Measurements from ENCODE around the gene KRTAP10-8.

KRTAP10-8 gene

GRCh38 chr21:44601596-44602462, 10.1 kb upstream of the KRTAP10-8 start:
- TF ChIP-seq GATA2 (IDR thresholded peaks at IDR 0.05; ENCODE audit: low read depth, low read length): no peak
- TF ChIP-seq GATA3 (IDR thresholded peaks at IDR 0.05; ENCODE audit: low read depth, low read length): no peak

DNA sequence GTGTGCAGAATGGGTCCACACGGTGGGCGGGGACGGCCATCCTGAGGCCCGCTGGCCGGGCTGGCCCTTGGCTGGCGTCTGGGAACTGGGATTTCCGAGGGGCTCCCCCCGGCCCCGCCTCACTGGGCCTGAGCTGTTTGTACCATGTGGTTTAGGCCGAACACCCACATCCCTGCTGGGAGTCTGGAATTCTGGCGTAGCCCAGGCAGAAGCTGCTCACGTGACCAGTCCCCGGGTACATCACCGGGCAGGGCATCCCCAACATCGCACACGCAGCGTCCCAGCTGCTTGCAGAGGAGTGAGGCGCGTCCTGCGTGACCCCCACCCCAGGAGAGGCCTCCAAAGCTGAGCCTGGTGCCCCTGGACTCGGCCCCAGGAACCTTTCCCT, 9.4 kb upstream of the KRTAP10-8 start:
- TF ChIP-seq GATA2 (IDR thresholded peaks at IDR 0.05; ENCODE audit: low read depth, low read length) (no peak), GATA3 (IDR thresholded peaks at IDR 0.05; ENCODE audit: low read depth, low read length) (no peak)

DNA sequence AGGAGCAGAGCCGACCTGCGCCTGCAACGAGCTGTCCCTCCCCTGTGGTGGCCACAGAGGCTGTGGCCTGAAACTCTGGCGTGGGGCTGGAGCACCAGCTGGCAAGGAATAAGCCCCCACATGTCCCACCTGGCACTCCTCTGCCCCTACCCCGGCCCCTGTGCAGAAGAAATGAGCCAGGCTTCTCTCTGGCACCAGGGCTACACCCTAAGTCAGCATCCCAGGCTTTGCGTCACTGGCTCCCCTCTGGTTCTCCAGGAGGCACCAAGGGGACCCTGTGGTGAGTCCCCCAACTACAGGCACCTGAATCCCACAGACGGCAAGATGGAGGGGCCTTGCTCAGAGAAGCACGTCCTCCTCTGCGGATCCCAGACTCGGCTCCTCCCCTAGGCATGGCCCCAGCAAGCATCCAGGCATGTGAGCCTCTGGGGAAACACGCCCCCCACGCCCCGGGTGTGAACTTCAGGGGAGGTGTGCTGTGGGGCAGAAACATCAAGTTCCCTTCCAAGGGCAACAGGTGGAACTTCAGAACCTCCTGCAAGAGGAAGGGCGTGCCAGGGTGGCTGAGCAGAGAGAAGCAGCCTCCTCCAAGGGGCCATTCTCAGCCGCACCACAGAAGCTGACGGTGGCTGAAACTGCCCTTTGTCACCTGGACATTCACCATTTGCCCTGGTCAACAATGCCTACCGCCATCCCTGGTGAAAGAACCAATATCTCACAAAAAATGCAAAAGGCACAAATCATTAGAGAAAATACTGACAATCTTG, 8.6 kb upstream of the KRTAP10-8 start:
- TF ChIP-seq GATA3 (IDR thresholded peaks at IDR 0.05; ENCODE audit: low read depth, low read length) (no peak), GATA2 (IDR thresholded peaks at IDR 0.05; ENCODE audit: low read depth, low read length) (no peak)

GRCh38 chr21:44603911-44604310, 8.0 kb upstream of the KRTAP10-8 start:
- TF ChIP-seq GATA3 (IDR thresholded peaks at IDR 0.05; ENCODE audit: low read depth, low read length) (no peak), GATA2 (IDR thresholded peaks at IDR 0.05; ENCODE audit: low read depth, low read length) (no peak)

DNA sequence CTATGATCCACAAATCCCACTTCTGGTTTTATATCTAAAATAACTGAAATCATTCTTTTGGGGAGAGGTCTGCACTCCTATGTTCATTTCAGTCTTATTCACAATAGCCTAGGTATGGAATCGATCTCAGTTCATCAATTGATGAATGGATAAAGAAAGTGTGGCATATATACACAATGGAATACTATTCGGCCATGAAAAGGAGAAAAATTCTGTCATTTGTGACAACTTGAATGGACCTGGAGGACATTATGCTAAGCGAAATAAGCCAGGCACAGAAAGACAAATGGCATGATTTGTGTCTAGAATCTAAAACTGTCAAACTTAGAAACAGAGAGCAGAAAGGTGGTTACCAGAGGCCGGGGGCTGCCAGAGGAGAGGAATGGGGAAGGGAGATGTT, 5.4 kb upstream of the KRTAP10-8 start:
- TF ChIP-seq GATA2 (IDR thresholded peaks at IDR 0.05; ENCODE audit: low read depth, low read length): no peak
- no peak for TF ChIP-seq GATA3 (IDR thresholded peaks at IDR 0.05; ENCODE audit: low read depth, low read length)

- TF ChIP-seq GATA2 (IDR thresholded peaks at IDR 0.05; ENCODE audit: low read depth, low read length) (no peak), GATA3 (IDR thresholded peaks at IDR 0.05; ENCODE audit: low read depth, low read length) (no peak)
These were observed 2.7 kb upstream of the KRTAP10-8 start for GRCh38 chr21:44609193-44609592.

DNA sequence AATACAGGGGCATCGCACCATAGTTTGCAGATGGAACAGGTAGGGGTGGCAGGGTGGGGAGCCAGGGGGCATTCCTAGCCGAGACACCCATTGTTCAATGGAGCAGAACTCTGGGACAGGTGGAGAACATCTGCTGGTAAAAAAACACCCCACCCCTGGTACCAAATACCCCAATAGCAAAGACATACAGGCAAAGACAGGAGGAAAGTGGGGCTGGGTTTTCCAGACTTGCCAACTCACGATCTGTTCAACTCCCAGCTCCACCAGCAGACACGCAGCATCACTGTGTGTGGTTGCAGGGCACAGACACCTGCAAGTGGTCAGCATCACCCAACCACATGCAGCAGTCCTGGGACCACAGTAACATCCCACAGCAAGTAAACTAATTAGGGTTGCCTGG, 328 bp upstream of the KRTAP10-8 start:
- TF ChIP-seq GATA3 (IDR thresholded peaks at IDR 0.05; ENCODE audit: low read depth, low read length) (no peak), GATA2 (IDR thresholded peaks at IDR 0.05; ENCODE audit: low read depth, low read length) (no peak)

DNA sequence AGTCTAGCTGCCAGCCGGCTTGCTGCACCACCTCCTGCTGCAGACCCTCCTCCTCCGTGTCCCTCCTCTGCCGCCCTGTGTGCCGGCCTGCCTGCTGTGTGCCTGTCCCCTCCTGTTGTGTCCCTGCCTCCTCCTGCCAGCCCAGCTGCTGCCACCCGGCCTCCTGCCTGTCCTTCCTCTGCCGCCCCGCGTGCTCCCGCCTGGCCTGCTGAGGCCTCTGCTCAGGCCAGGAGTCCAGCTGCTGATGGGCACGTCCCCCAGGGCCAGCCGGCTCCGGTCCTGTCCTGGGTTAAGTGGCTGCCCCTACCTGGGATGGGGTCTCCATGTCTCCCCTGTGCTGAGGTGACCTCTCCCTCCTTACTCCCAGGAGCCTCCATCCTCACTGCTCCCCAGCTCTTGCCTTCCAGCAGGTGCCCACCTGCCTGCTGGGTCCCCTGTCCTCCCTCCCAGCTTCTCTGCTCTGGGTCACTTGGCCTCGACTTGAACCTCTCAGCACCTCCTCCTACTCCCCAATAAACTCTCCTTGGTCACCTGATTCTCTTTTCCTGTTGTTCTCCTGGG, 870 bp downstream of the KRTAP10-8 start:
- TF ChIP-seq GATA2 (IDR thresholded peaks at IDR 0.05; ENCODE audit: low read depth, low read length) (no peak), GATA3 (IDR thresholded peaks at IDR 0.05; ENCODE audit: low read depth, low read length) (no peak)

DNA sequence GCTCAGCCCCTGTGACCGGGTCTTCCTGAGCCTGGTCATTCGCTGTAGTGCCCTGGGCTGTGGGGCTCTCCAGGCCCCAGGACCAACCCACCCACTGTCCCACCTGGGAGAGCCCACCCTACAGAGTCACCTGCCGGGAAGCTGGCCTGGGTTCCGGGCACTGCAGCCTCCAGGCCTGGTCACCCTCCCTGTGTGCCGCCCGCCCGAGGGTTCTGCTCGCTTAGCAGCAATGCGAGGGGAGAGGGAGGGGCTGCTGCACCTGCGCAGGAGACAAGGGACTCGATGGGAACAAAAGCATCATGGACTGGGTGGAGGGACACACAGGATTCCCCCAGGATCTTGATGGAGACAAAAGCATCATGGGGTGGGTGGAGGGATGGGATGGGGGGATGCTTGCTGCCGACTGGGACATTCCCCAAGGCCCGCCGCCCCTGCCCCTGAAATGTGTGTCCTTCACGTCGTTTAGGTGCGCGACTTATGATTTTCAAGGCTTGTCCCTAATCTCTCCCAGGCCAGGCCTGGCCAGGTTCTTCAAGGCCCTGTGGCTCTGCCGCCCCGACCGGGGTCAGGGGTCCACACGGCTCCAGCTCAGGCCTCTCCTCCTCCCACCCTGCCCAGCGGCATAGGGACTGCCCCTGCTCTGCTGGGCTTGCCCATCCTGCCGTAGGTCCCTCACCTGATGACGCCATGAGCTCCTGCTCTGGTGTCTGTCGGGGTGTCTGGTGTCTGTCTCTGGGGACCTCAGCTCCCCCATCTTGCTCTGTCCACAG, 1.7 kb downstream of the KRTAP10-8 start:
- TF ChIP-seq GATA3 (IDR thresholded peaks at IDR 0.05; ENCODE audit: low read depth, low read length) (no peak), GATA2 (IDR thresholded peaks at IDR 0.05; ENCODE audit: low read depth, low read length) (no peak)

DNA sequence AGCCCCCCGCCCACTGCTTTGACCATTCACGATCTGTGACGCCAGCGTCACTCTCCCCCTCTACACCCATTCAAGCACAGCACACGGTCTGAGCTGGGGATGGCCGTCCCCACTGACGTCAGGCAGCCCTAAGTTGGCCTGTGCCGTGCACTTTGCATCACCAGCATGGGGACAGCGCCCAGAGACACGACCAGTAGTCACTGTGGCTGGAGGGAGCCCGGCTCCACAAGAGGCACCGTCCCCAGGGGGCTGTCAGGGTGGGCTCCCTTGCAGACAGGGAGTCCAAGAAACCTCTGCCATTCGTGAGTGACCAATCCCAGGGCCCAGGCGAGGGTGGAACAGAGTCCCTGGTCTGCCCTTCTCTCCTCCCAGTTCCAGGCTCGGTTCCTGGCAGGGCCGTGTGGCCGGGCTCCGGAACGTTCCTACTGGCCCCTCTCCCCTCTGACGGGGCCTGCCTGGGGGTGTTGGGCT, 2.3 kb downstream of the KRTAP10-8 start:
- TF ChIP-seq GATA3 (IDR thresholded peaks at IDR 0.05; ENCODE audit: low read depth, low read length) (no peak), GATA2 (IDR thresholded peaks at IDR 0.05; ENCODE audit: low read depth, low read length) (no peak)

DNA sequence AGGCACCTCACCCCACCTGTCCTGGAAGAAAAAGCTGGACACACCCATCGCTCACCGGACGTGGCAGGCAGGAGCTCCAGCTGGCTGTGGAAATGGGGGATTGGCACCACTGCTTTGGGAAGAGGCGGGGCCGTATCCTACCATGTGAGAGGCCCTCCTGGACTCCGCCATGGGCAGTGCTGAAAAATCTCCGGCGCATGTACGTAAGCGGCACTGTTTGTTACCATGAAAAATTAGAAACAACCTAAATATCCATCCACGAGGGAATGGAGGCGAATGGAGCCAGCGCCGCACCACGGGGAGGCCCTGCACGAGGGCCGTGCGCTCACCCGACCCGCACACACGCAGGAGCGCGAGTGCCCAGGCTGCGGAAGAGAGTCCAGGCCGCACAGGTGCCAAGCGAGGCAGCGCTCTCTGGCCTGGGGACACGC, 3.1 kb downstream of the KRTAP10-8 start:
- TF ChIP-seq GATA3 (IDR thresholded peaks at IDR 0.05; ENCODE audit: low read depth, low read length) (no peak), GATA2 (IDR thresholded peaks at IDR 0.05; ENCODE audit: low read depth, low read length) (no peak)

- no peak for TF ChIP-seq GATA2 (IDR thresholded peaks at IDR 0.05; ENCODE audit: low read depth, low read length)
- no peak for TF ChIP-seq GATA3 (IDR thresholded peaks at IDR 0.05; ENCODE audit: low read depth, low read length)
These were observed 3.6 kb downstream of the KRTAP10-8 start for GRCh38 chr21:44615466-44615865.

DNA sequence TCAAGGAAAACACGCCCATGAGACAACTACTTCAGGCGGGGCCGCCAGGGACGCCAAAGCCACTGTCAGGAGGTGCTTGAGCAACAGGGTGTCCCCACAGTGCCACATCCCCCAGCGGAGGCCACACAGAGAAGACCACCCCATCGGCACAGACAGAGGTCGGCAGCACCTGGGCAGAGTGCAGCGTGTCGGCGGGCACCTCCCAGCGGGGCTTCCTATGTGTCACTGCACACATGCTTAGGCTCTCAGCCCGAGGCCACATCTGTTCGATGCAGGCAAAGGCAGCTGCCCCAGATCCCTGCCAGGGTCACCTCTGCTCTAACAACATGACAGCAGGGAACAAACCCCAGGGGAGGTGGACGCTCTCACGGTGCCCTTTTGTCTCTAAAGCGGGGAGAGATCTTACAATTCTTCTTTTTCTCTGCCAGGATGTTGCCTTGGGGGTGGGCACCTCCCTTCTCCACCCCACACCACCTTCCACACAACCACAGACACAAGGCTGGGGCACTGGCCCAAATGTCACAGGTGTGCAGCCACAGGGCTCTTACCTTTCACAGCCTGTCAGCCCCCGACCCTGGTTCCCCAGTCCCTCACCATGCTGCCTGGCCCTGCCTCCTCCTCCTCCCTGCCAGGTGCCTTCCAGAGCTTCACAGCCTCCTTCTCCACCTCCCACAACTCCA, 4.2 kb downstream of the KRTAP10-8 start:
- TF ChIP-seq GATA2 (IDR thresholded peaks at IDR 0.05; ENCODE audit: low read depth, low read length) (no peak), GATA3 (IDR thresholded peaks at IDR 0.05; ENCODE audit: low read depth, low read length) (no peak)
